HepG2 (cell line): ENCODE measurements around the gene TMEM9.

ENCODE experiments used
- IRF9 ChIP-seq: sonication (generic); formaldehyde crosslinking; IDR thresholded peaks from 2 replicates; pipeline ENCODE4 v1.8.0; 2022; ENCODE audit warnings: missing genetic modification reagents, mild to moderate bottlenecking, borderline replicate concordance
- KAT2B ChIP-seq: fragments of 150-350 bp; IDR thresholded peaks from 2 replicates; pipeline ENCODE4 v1.6.1; 2014; ENCODE audit warnings: low read depth, low read length, borderline replicate concordance
- U2AF2 ChIP-seq: fragments of 200-400 bp; formaldehyde crosslinking; IDR thresholded peaks from 2 replicates; pipeline ENCODE4 v1.6.1; 2017; ENCODE audit warnings: low read depth, mild to moderate bottlenecking, low read length
- ZNF496 ChIP-seq: sonication (generic); formaldehyde crosslinking; IDR thresholded peaks from 2 replicates; pipeline ENCODE4 v1.8.1; 2023; ENCODE audit warnings: mild to moderate bottlenecking, moderate library complexity, missing genetic modification reagents; ENCODE audit not compliant: insufficient replicate concordance
- TF ChIP-seq, protein P1 (sequence below): sonication (generic); formaldehyde crosslinking; IDR thresholded peaks from 2 replicates; pipeline ENCODE4 v1.4.0; 2020; ENCODE audit warnings: missing genetic modification reagents
- TF ChIP-seq, protein P2 (sequence below): sonication (generic); formaldehyde crosslinking; IDR thresholded peaks from 2 replicates; pipeline ENCODE4 v1.5.1; 2020; ENCODE audit warnings: mild to moderate bottlenecking, missing genetic modification reagents, moderate library complexity
- TF ChIP-seq, protein P3 (sequence below): fragments of 450-650 bp; IDR thresholded peaks from 2 replicates; pipeline ENCODE4 v1.6.1; 2017; ENCODE audit warnings: mild to moderate bottlenecking

GRCh38 chr1:201126832-201127754 is 27.2 kb downstream of the TMEM9 start, which contains the start of gene ASCL5:
- no peak for TF ChIP-seq U2AF2
- TF ChIP-seq, protein P1, sequence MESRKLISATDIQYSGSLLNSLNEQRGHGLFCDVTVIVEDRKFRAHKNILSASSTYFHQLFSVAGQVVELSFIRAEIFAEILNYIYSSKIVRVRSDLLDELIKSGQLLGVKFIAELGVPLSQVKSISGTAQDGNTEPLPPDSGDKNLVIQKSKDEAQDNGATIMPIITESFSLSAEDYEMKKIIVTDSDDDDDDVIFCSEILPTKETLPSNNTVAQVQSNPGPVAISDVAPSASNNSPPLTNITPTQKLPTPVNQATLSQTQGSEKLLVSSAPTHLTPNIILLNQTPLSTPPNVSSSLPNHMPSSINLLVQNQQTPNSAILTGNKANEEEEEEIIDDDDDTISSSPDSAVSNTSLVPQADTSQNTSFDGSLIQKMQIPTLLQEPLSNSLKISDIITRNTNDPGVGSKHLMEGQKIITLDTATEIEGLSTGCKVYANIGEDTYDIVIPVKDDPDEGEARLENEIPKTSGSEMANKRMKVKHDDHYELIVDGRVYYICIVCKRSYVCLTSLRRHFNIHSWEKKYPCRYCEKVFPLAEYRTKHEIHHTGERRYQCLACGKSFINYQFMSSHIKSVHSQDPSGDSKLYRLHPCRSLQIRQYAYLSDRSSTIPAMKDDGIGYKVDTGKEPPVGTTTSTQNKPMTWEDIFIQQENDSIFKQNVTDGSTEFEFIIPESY (CRISPR knock-in tag): no peak; the same call in 1 of the 2 replicates
- TF ChIP-seq, protein P2, sequence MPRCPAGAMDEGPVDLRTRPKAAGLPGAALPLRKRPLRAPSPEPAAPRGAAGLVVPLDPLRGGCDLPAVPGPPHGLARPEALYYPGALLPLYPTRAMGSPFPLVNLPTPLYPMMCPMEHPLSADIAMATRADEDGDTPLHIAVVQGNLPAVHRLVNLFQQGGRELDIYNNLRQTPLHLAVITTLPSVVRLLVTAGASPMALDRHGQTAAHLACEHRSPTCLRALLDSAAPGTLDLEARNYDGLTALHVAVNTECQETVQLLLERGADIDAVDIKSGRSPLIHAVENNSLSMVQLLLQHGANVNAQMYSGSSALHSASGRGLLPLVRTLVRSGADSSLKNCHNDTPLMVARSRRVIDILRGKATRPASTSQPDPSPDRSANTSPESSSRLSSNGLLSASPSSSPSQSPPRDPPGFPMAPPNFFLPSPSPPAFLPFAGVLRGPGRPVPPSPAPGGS: 0 out of 2 replicates have a peak, but pooled peaks have one; percentile 11
- no peak for TF ChIP-seq KAT2B
- TF ChIP-seq ZNF496 (CRISPR knock-in tag): no peak
- TF ChIP-seq, protein P3, sequence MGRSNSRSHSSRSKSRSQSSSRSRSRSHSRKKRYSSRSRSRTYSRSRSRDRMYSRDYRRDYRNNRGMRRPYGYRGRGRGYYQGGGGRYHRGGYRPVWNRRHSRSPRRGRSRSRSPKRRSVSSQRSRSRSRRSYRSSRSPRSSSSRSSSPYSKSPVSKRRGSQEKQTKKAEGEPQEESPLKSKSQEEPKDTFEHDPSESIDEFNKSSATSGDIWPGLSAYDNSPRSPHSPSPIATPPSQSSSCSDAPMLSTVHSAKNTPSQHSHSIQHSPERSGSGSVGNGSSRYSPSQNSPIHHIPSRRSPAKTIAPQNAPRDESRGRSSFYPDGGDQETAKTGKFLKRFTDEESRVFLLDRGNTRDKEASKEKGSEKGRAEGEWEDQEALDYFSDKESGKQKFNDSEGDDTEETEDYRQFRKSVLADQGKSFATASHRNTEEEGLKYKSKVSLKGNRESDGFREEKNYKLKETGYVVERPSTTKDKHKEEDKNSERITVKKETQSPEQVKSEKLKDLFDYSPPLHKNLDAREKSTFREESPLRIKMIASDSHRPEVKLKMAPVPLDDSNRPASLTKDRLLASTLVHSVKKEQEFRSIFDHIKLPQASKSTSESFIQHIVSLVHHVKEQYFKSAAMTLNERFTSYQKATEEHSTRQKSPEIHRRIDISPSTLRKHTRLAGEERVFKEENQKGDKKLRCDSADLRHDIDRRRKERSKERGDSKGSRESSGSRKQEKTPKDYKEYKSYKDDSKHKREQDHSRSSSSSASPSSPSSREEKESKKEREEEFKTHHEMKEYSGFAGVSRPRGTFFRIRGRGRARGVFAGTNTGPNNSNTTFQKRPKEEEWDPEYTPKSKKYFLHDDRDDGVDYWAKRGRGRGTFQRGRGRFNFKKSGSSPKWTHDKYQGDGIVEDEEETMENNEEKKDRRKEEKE: no peak
- TF ChIP-seq IRF9 (CRISPR knock-in tag): no peak
